ENCODE results near the gene MTA1. TPM values are rescaled to one million over a fixed set of nuclear protein-coding genes. Genes with fewer than 3 reads are reported as not detected.

MTA1 gene
- total RNA-seq, 2 experiments from 2014 or later = 136 to 152 TPM

- CTCF ChIA-PET = interaction anchor here (0.5 to 1.0 kb wide), 3 partner anchors 27 to 110 kb away, joined by 3 to 5 read pairs (median 4); no protein-coding TSS in a partner anchor
- POLR2A ChIA-PET = interaction anchor here (0.8 kb wide), 1 partner anchor 132 kb away, joined by 3 read pairs; no protein-coding TSS in a partner anchor
- DNase-seq (no peak), ATAC-seq (no peak)
- Mint-ChIP-seq H3K27me3 (no peaks in the 10 kb centered on the region), H3K36me3 (ENCODE audit: low read depth) (peaks cover 30% of the 10 kb centered on the region), H3K27ac (peak overlapping the region; percentile 84), H3K4me3 (peak overlapping the region; percentile 47), H3K4me1 (peaks cover 10% of the 10 kb centered on the region), H3K9me3 (ENCODE audit: low read depth) (peaks cover 13% of the 10 kb centered on the region)
- intact Hi-C loops (cut with DNase I, micrococcal nuclease) = loop anchor here in 1 of 2 experiments (5.0 kb wide), 1 partner anchor 105 kb away; no protein-coding TSS in a partner anchor
Measured at GRCh38 chr14:105397350-105397931, 22.2 kb upstream of the MTA1 start.

DNA sequence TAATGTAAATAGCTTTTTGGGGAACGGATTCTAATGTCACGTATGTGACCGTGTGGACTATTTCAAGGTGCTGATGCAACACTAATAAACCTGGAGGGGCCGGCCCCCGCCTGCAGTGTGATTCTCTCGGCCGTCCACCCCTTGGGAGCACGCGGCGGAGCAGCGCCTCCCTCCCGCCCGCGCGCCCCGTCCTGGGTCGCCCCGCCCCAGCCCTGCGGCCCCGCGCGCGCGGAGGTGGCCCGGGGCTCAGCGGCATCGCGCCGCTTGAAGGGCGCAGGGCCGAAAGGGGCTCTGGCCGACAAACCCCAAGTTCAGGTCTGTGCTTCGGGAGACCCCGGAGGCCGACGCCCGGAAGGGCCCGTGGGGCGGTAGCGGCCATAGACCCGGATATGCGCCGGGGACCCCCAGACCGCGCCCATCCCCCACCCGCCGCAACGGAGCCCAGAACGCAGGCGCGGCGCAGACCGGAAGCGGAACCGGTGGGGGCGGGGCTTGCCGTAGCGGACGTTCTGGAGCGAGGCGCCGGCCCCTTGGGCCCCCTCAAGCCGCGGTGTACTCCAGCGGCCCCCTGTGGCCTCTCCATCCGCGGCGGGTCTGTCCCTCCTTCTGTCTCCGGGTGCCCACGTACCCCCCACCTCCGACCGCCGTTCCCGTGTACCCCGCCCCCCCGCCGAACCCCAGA, 21.4 kb upstream of the MTA1 start, which contains the start of gene TEX22:
Gene TEX22, plus strand, starts transcription at position 495 of the 682 bp plus-strand sequence. CDS start 803 bp downstream, outside the sequence.
- DNase-seq = peak; percentile 94
- H3K9me3 Mint-ChIP-seq (ENCODE audit: low read depth) = peaks cover 13% of the 10 kb centered on the region
- ChIA-PET CTCF (interaction anchor here (0.7 to 1.0 kb wide), 2 partner anchors 27 to 110 kb away, joined by 3 to 4 read pairs; no protein-coding TSS in a partner anchor), POLR2A (interaction anchor here (1.2 kb wide), 1 partner anchor 13 kb away, joined by 3 read pairs; no protein-coding TSS in a partner anchor)
- peak; percentile 86 for ATAC-seq
- H3K27ac Mint-ChIP-seq = peak within 1 kb of the TSS; percentile 91
- H3K36me3 Mint-ChIP-seq (ENCODE audit: low read depth) = peaks cover 30% of the 10 kb centered on the region
- H3K4me3 Mint-ChIP-seq = peak within 1 kb of the TSS; percentile 85
- H3K27me3 Mint-ChIP-seq = no peaks in the 10 kb centered on the region
- intact Hi-C loops (cut with DNase I, micrococcal nuclease) = loop anchor here (1.0 to 5.0 kb wide), 10 partner anchors 17 to 646 kb away; partner anchors contain the start of genes BTBD6 (in 1 of the 2), CDCA4 (in 1 of the 2), CRIP2 (in 1 of the 2) and MTA1 (in 1 of the 2)
- peaks cover 11% of the 10 kb centered on the region for H3K4me1 Mint-ChIP-seq

GRCh38 chr14:105398726-105399465, 20.7 kb upstream of the MTA1 start:
- intact Hi-C loops (cut with DNase I, micrococcal nuclease) = loop anchor here (1.0 to 5.0 kb wide), 10 partner anchors 16 to 647 kb away; partner anchors contain the start of genes BTBD6 (in 1 of the 2), CDCA4 (in 1 of the 2), CRIP2 (in 1 of the 2) and MTA1 (in 1 of the 2)
- Mint-ChIP-seq H3K27ac (peak overlapping the region; percentile 91), H3K4me3 (peak overlapping the region; percentile 85), H3K9me3 (ENCODE audit: low read depth) (peaks cover 13% of the 10 kb centered on the region), H3K27me3 (no peaks in the 10 kb centered on the region), H3K36me3 (ENCODE audit: low read depth) (peaks cover 30% of the 10 kb centered on the region), H3K4me1 (peaks cover 16% of the 10 kb centered on the region)
- ATAC-seq = peak; percentile 49
- ChIA-PET POLR2A (interaction anchor here (0.5 to 1.2 kb wide), 2 partner anchors 13 to 333 kb away, joined by 3 to 4 read pairs; no protein-coding TSS in a partner anchor), CTCF (interaction anchor here (0.6 kb wide), 1 partner anchor 23 kb away, joined by 4 read pairs; no protein-coding TSS in a partner anchor)
- peak; percentile 60 for DNase-seq

DNA sequence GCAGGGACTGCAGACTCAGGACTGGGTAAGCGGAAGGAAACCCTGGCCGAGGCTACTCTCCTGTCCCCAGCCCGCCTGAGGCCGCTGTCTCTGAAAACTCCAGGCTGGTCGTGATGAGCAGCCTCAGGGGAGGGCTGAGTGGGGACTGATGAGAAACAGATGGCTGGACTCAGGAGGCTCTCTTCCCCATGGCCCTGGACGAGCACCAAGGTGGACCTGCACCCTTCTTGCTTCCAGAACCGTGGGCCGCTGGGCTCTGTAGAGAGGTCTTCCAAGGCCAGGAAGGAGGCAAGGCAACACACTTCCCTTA, 20.2 kb upstream of the MTA1 start:
- Mint-ChIP-seq H3K27me3 (no peaks in the 10 kb centered on the region), H3K9me3 (ENCODE audit: low read depth) (peaks cover 13% of the 10 kb centered on the region), H3K4me1 (peaks cover 22% of the 10 kb centered on the region), H3K36me3 (ENCODE audit: low read depth) (peaks cover 30% of the 10 kb centered on the region), H3K27ac (peak overlapping the region; percentile 91), H3K4me3 (peak overlapping the region; percentile 85)
- intact Hi-C loops (cut with DNase I, micrococcal nuclease) = loop anchor here in 1 of 2 experiments (2.0 to 5.0 kb wide), 2 partner anchors 81 to 107 kb away; no protein-coding TSS in a partner anchor
- CTCF ChIA-PET = interaction anchor here (0.6 to 1.2 kb wide), 2 partner anchors 24 to 90 kb away, joined by 3 to 4 read pairs; no protein-coding TSS in a partner anchor
- no peak for ATAC-seq
- POLR2A ChIA-PET = interaction anchor here (0.5 to 1.2 kb wide), 2 partner anchors 12 to 333 kb away, joined by 3 to 4 read pairs; no protein-coding TSS in a partner anchor
- no peak for DNase-seq

DNA sequence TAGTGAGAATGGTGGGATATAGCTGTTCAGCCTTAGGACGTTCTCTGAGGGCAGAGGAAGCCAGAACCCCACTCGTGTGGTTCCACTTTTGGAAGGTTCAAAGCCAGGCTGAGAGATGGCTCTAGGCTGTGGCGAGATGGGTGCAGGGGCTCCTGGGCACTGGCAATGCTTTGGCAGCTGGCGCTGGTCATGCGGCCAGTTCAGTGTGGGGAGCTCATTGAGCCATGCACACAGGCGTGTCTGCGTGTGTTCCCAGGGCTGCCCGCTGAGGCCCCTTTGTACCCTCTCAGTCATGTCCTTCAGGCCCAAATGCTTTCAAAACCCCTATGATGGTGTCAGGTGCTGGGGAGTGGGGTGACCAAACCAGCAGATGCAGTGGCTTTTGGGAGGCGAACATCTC, 19.6 kb upstream of the MTA1 start:
- CTCF ChIA-PET = interaction anchor here (1.2 kb wide), 1 partner anchor 89 kb away, joined by 3 read pairs; no protein-coding TSS in a partner anchor
- peak overlapping the region; percentile 85 for H3K4me3 Mint-ChIP-seq
- peaks cover 13% of the 10 kb centered on the region for H3K9me3 Mint-ChIP-seq (ENCODE audit: low read depth)
- peaks cover 30% of the 10 kb centered on the region for H3K36me3 Mint-ChIP-seq (ENCODE audit: low read depth)
- POLR2A ChIA-PET = no interaction called here
- H3K27me3 Mint-ChIP-seq = no peaks in the 10 kb centered on the region
- ATAC-seq (no peak), DNase-seq (no peak)
- H3K4me1 Mint-ChIP-seq = peaks cover 28% of the 10 kb centered on the region
- no peak overlapping the region for H3K27ac Mint-ChIP-seq
- intact Hi-C loops (cut with DNase I, micrococcal nuclease) = no loop called here

GRCh38 chr14:105401699-105402098, 17.9 kb upstream of the MTA1 start:
- no peak overlapping the region for H3K27ac Mint-ChIP-seq

DNA sequence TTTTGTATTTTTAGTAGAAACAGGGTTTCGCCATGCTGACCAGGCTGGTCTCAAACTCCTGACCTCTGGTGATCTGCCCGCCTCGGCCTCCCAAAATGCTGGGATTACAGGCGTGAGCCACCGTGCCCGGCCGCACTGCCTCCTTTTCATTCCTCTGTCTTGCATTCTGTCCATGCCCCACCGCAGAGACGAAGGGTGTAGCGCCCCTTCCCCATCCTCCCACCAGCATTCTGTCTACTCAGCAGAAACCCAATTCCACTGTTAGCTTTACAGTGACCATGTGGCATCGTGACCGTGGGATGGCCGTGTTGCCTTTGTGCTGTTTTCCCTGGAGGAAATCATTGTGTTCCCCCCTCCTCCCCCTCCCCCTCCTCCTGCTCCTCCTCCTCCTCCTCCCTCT, 11.0 kb upstream of the MTA1 start:
- Mint-ChIP-seq H3K27me3 (peaks cover 13% of the 10 kb centered on the region), H3K27ac (no peak overlapping the region), H3K36me3 (ENCODE audit: low read depth) (no peaks in the 10 kb centered on the region), H3K4me1 (peaks cover 22% of the 10 kb centered on the region), H3K4me3 (no peak overlapping the region), H3K9me3 (ENCODE audit: low read depth) (no peaks in the 10 kb centered on the region)
- ChIA-PET CTCF (no interaction called here), POLR2A (interaction anchor here (0.6 kb wide), 1 partner anchor 111 kb away, joined by 3 read pairs; no protein-coding TSS in a partner anchor)
- ATAC-seq (no peak), DNase-seq (no peak)
- intact Hi-C loops (cut with DNase I, micrococcal nuclease) = no loop called here

More at GRCh38 chr14:105401699-105402098, 17.9 kb upstream of the MTA1 start:
- POLR2A ChIA-PET = interaction anchor here (0.7 kb wide), 1 partner anchor 17 kb away, joined by 3 read pairs; no protein-coding TSS in a partner anchor
- no peaks in the 10 kb centered on the region for H3K27me3 Mint-ChIP-seq
- ATAC-seq = no peak
- no peak overlapping the region for H3K4me3 Mint-ChIP-seq
- intact Hi-C loops (cut with DNase I, micrococcal nuclease) = no loop called here
- DNase-seq = no peak
- peaks cover 13% of the 10 kb centered on the region for H3K9me3 Mint-ChIP-seq (ENCODE audit: low read depth)
- H3K4me1 Mint-ChIP-seq = peaks cover 30% of the 10 kb centered on the region
- CTCF ChIA-PET = interaction anchor here (1.3 kb wide), 1 partner anchor 9 kb away, joined by 3 read pairs; no protein-coding TSS in a partner anchor
- peaks cover 30% of the 10 kb centered on the region for H3K36me3 Mint-ChIP-seq (ENCODE audit: low read depth)

DNA sequence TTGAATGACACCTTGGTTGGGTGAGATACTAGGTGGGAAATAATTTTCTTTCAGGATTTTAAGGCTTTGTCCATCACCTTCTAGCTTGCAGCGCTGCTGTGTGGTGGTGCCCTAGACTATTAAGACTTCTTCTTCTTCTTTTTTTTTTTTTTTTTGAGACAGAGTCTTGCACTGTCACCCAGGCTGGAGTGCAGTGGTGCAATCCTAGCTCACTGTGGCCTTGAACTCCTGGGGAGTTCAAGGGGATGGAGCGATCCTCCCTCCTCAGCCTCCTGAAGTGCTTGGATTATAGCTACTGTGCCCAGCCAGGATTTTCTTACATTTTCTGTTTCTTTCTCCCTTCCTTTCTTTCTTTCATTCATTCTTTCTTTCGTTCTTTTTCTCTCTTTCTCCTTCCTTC, 10.3 kb upstream of the MTA1 start:
- DNase-seq (no peak), ATAC-seq (no peak)
- Mint-ChIP-seq H3K9me3 (ENCODE audit: low read depth) (no peaks in the 10 kb centered on the region), H3K27ac (no peak overlapping the region), H3K27me3 (peaks cover 17% of the 10 kb centered on the region), H3K4me1 (peaks cover 15% of the 10 kb centered on the region), H3K36me3 (ENCODE audit: low read depth) (no peaks in the 10 kb centered on the region), H3K4me3 (no peak overlapping the region)
- ChIA-PET POLR2A (no interaction called here), CTCF (no interaction called here)
- intact Hi-C loops (cut with DNase I, micrococcal nuclease) = no loop called here

DNA sequence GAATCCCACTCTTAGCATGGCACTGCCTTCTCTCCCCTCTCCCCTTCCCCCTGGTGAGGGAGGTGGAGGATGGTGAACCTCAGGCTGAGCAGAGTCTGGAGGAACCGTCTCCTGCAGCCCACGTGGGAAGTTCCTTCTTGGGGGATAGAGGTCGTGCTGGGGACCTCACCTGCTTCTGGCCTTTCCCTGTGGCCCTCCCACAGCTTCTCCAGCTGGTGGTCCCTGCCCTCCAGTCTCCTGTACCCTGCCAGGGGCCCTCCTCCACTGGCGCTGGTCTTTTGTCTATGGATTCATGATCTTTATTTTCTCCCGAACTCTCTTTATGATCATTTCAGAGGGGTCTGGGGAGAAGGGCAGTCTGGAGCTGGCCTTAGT, 9.0 kb upstream of the MTA1 start:
- DNase-seq (no peak), ATAC-seq (no peak)
- Mint-ChIP-seq H3K4me1 (peaks cover 8% of the 10 kb centered on the region), H3K9me3 (ENCODE audit: low read depth) (no peaks in the 10 kb centered on the region), H3K27ac (no peak overlapping the region), H3K36me3 (ENCODE audit: low read depth) (no peaks in the 10 kb centered on the region), H3K27me3 (peaks cover 17% of the 10 kb centered on the region), H3K4me3 (no peak overlapping the region)
- ChIA-PET POLR2A (no interaction called here), CTCF (interaction anchor here (0.7 to 1.2 kb wide), 3 partner anchors 8 to 346 kb away, joined by 3 read pairs; no protein-coding TSS in a partner anchor)
- intact Hi-C loops (cut with DNase I, micrococcal nuclease) = loop anchor here in 1 of 2 experiments (1.0 kb wide), 1 partner anchor 64 kb away; the partner anchor contains the start of gene CRIP2

GRCh38 chr14:105411017-105411941, 8.3 kb upstream of the MTA1 start:
- intact Hi-C loops (cut with DNase I, micrococcal nuclease) = loop anchor here in 1 of 2 experiments (1.0 kb wide), 1 partner anchor 63 kb away; the partner anchor contains the start of gene CRIP2
- Mint-ChIP-seq H3K4me3 (no peak overlapping the region), H3K36me3 (ENCODE audit: low read depth) (no peaks in the 10 kb centered on the region), H3K4me1 (peaks cover 8% of the 10 kb centered on the region), H3K27me3 (peaks cover 17% of the 10 kb centered on the region), H3K9me3 (ENCODE audit: low read depth) (no peaks in the 10 kb centered on the region), H3K27ac (no peak overlapping the region)
- DNase-seq = peak; percentile 50
- ChIA-PET CTCF (interaction anchor here (0.7 to 1.2 kb wide), 3 partner anchors 9 to 347 kb away, joined by 3 read pairs; no protein-coding TSS in a partner anchor), POLR2A (interaction anchor here (0.9 to 1.0 kb wide), 2 partner anchors 12 to 110 kb away, joined by 3 read pairs; partner anchors contain the start of genes BRF1 and TEX22)
- peak; percentile 47 for ATAC-seq

Data from activated CD4-positive, alpha-beta T cell treated with anti-CD3 and anti-CD28 coated beads for 36 hours (primary cell).